HG03575 (cell line): ENCODE results near the gene MYO9B.
"Not testable (repeated sequence)": the region's sequence is repeated elsewhere in the genome, so short reads cannot be mapped to it uniquely, and the experiment has no call there.

Source experiments
- ATAC-seq: cut with Tn5 transposase; IDR thresholded peaks from one replicate; pipeline ENCODE4 v1.9.1; 2021; ENCODE audit not compliant: unreplicated experiment, insufficient number of reproducible peaks, low FRiP score; ENCODE audit errors: extremely low read depth

The MYO9B gene

GRCh38 chr19:17129377-17129776, 53.8 kb downstream of the MYO9B start:
- no peak for ATAC-seq

GRCh38 chr19:17135001-17135853, 59.6 kb downstream of the MYO9B start:
- no peak for ATAC-seq

GRCh38 chr19:17136021-17136420, 60.4 kb downstream of the MYO9B start:
- ATAC-seq, result no peak

GRCh38 chr19:17136617-17137016, 61.0 kb downstream of the MYO9B start:
- ATAC-seq, result no peak

GRCh38 chr19:17137417-17137816, 61.8 kb downstream of the MYO9B start:
- no peak for ATAC-seq

- not testable (repeated sequence) for ATAC-seq
Observed at GRCh38 chr19:17138052-17138846, 62.7 kb downstream of the MYO9B start.

GRCh38 chr19:17138937-17139598, 63.5 kb downstream of the MYO9B start:
- no peak for ATAC-seq

- ATAC-seq, result not testable (repeated sequence)
Observed at GRCh38 chr19:17144771-17145170, 69.2 kb downstream of the MYO9B start.

GRCh38 chr19:17145546-17146497, 70.2 kb downstream of the MYO9B start:
- ATAC-seq, result no peak

- ATAC-seq, result no peak
Observed at GRCh38 chr19:17148130-17148529, 72.6 kb downstream of the MYO9B start.

- ATAC-seq, result no peak
Observed at GRCh38 chr19:17149393-17150135, 74.0 kb downstream of the MYO9B start.

GRCh38 chr19:17153996-17154395, 78.4 kb downstream of the MYO9B start:
- ATAC-seq, result no peak

- ATAC-seq, result no peak
Observed at GRCh38 chr19:17155251-17155650, 79.7 kb downstream of the MYO9B start.

GRCh38 chr19:17156296-17156946, 80.8 kb downstream of the MYO9B start:
- ATAC-seq, result no peak

GRCh38 chr19:17156947-17157302, 81.3 kb downstream of the MYO9B start:
- ATAC-seq, result no peak

- no peak for ATAC-seq
Observed at GRCh38 chr19:17158584-17158983, 83.0 kb downstream of the MYO9B start.
